ENCODE data around the gene SELENOO.

Gene SELENOO

GRCh38 chr22:50171965-50172421 is 28.8 kb upstream of the SELENOO start:
- no peak for DNase-seq

GRCh38 chr22:50173311-50173982 is 27.4 kb upstream of the SELENOO start:
- no peak for DNase-seq

GRCh38 chr22:50173983-50174355 is 26.8 kb upstream of the SELENOO start:
- no peak for DNase-seq

- no peak for DNase-seq
Observed at GRCh38 chr22:50174382-50175190, 26.2 kb upstream of the SELENOO start.

GRCh38 chr22:50175191-50175461 is 25.7 kb upstream of the SELENOO start:
- no peak for DNase-seq

- no peak for DNase-seq
Observed at GRCh38 chr22:50175921-50176849, 24.6 kb upstream of the SELENOO start.

GRCh38 chr22:50176850-50177536 is 23.8 kb upstream of the SELENOO start:
- DNase-seq, result no peak

- DNase-seq, result no peak
Observed at GRCh38 chr22:50177537-50178470, 23.0 kb upstream of the SELENOO start.

GRCh38 chr22:50178471-50178864 is 22.3 kb upstream of the SELENOO start:
- no peak for DNase-seq

- no peak for DNase-seq
Observed at GRCh38 chr22:50178871-50179869, 21.6 kb upstream of the SELENOO start.

GRCh38 chr22:50179937-50180726 is 20.7 kb upstream of the SELENOO start:
- DNase-seq, result no peak

- DNase-seq, result no peak
Observed at GRCh38 chr22:50180727-50181521, 19.9 kb upstream of the SELENOO start.

GRCh38 chr22:50182176-50183081 is 18.4 kb upstream of the SELENOO start:
- DNase-seq, result no peak

GRCh38 chr22:50183141-50183971 is 17.5 kb upstream of the SELENOO start:
- no peak for DNase-seq

GRCh38 chr22:50184004-50184901 is 16.6 kb upstream of the SELENOO start:
- DNase-seq, result peak; percentile 76
